DLD1 (cell line): ENCODE measurements around the gene DACT1.
"Not testable (repeated sequence)": the region's sequence is repeated elsewhere in the genome, so short reads cannot be mapped to it uniquely, and the experiment has no call there.

Experiments used
- in situ Hi-C: cut with HindIII; loops from 2 replicates; pipeline ENCODE4 v1.10.0; 2017; ENCODE audit warnings: low sequenced_read_pairs

Gene DACT1

GRCh38 chr14:58637391-58638230, at the start of gene DACT1:
DACT1 (plus strand) TSS chr14:58637962; CDS start chr14:58638203, 241 bp downstream.
- in situ Hi-C loops = no loop called here

- in situ Hi-C loops = not testable (repeated sequence)
Measured at GRCh38 chr14:58588321-58588720, 49.4 kb upstream of the DACT1 start.

GRCh38 chr14:58593977-58594376, 43.8 kb upstream of the DACT1 start:
- in situ Hi-C loops = no loop called here

- in situ Hi-C loops = no loop called here
Measured at GRCh38 chr14:58597041-58597440, 40.7 kb upstream of the DACT1 start.

GRCh38 chr14:58598028-58598803, 39.5 kb upstream of the DACT1 start:
- in situ Hi-C loops = no loop called here

- in situ Hi-C loops = no loop called here
Measured at GRCh38 chr14:58598804-58599525, 38.8 kb upstream of the DACT1 start.

- in situ Hi-C loops = no loop called here
Measured at GRCh38 chr14:58599707-58600106, 38.1 kb upstream of the DACT1 start.

GRCh38 chr14:58605465-58605864, 32.3 kb upstream of the DACT1 start:
- in situ Hi-C loops = no loop called here

- in situ Hi-C loops = no loop called here
Measured at GRCh38 chr14:58607131-58607951, 30.4 kb upstream of the DACT1 start.

- in situ Hi-C loops = no loop called here
Measured at GRCh38 chr14:58607952-58608317, 29.8 kb upstream of the DACT1 start.

GRCh38 chr14:58617619-58618018, 20.1 kb upstream of the DACT1 start:
- in situ Hi-C loops = no loop called here

GRCh38 chr14:58620011-58620410, 17.8 kb upstream of the DACT1 start:
- in situ Hi-C loops = no loop called here

GRCh38 chr14:58625438-58625837, 12.3 kb upstream of the DACT1 start:
- in situ Hi-C loops = no loop called here

- in situ Hi-C loops = no loop called here
Measured at GRCh38 chr14:58626431-58626831, 11.3 kb upstream of the DACT1 start.

GRCh38 chr14:58628406-58628805, 9.4 kb upstream of the DACT1 start:
- in situ Hi-C loops = no loop called here

GRCh38 chr14:58629281-58629680, 8.5 kb upstream of the DACT1 start:
- in situ Hi-C loops = no loop called here

- in situ Hi-C loops = no loop called here
Measured at GRCh38 chr14:58631732-58632131, 6.0 kb upstream of the DACT1 start.

- in situ Hi-C loops = no loop called here
Measured at GRCh38 chr14:58633831-58634230, 3.9 kb upstream of the DACT1 start.

- in situ Hi-C loops = no loop called here
Measured at GRCh38 chr14:58634406-58635090, 3.2 kb upstream of the DACT1 start.
